Pulmonary artery endothelial cell (primary cell): ENCODE results near the gene C1QTNF12. TPM values are rescaled to one million over a fixed set of nuclear protein-coding genes. Genes with fewer than 3 reads are reported as not detected.

Experiments
- DNase-seq: peaks from one replicate; pipeline ENCODE4 v3.0.0-alpha.2; 2011; ENCODE audit warnings: low read depth, low spot score
- total RNA-seq: library from RNA; depleted of rRNA; stranded (reverse); fragments of >200 nt; gene quantifications from 2 replicates; pipeline ENCODE4 v1.2.3, GENCODE V29; 2014

C1QTNF12 gene
- total RNA-seq, 1 donor from 2014 or later, result 0.33 TPM

DNA sequence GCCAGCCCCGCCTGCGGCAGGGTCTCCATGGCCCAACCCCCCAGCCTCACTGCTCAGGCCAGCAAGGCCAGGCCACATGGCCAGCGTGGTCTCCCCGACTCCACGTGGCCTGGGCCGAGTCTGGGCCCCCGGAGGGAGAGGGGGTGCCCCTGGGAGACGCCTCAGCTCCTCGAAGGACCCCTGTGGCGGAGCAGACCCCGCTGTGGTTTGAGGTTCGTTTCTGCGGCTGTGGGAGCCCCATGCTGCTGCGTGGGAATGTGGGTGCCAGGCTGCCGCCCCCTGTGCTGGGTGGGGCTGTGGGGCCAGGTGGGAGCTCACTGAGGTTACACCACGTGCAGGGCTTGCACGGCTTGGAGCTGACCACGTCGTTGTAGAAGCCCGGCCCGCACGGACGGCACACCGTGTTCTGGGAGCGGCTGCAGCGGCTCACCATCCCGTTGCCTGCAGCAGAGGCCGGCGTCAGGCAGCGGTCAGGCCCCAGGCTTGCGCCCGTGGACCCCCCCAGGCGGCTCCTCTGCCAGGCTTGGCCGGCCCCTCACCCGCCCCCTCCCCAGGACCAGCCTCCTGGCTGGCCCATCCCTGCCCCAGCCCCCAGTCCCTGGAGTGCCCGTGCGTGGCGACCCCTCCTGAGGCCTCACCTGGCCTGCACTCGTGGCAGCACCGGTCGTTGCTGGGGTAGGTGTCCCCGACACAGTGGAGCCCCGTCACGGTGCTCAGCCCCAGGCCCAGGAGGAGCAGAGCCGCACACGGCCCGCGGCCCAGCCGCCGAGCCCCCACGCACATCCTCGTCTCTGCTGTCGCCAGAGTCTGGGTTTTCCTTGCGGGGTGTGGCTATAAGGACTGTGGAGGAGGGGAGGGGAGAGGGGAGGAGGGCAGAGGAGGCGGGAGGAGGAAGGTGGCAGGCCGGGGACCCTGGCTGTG lies 32.9 kb downstream of the C1QTNF12 start, which contains the start of gene TNFRSF4:
TSS of gene TNFRSF4 (minus strand) at position 809 of the 921 bp plus-strand sequence. CDS start at position 783, 26 bp downstream.
- no peak for DNase-seq

DNA sequence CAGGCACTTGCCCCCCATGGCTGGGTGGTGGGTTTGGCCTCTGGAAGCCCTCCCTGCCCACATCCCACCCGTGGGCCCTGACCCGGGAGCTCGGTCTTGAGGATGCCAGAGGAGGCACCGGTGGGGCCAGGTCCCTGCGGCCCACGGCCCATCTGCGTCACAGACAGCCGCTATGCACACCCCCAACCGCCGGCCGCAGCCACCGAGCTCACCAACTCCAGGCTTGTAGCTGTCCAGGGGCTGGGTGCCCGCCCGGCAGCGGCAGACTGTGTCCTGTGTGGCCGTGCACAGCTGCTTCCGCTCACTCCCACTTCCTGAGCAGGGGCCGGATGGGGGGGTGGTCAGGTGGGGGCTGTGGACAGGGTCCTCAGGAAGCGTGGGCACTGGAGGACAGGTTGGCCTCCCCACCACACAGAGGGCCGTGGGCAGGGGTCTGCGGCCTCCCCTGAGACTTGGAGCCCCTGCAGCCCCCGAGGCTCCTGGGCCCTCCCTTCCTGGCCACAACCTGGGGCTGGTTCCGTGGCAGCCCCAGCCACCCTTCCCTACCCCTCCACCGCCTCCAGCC lies 33.7 kb downstream of the C1QTNF12 start:
- DNase-seq, result no peak

DNA sequence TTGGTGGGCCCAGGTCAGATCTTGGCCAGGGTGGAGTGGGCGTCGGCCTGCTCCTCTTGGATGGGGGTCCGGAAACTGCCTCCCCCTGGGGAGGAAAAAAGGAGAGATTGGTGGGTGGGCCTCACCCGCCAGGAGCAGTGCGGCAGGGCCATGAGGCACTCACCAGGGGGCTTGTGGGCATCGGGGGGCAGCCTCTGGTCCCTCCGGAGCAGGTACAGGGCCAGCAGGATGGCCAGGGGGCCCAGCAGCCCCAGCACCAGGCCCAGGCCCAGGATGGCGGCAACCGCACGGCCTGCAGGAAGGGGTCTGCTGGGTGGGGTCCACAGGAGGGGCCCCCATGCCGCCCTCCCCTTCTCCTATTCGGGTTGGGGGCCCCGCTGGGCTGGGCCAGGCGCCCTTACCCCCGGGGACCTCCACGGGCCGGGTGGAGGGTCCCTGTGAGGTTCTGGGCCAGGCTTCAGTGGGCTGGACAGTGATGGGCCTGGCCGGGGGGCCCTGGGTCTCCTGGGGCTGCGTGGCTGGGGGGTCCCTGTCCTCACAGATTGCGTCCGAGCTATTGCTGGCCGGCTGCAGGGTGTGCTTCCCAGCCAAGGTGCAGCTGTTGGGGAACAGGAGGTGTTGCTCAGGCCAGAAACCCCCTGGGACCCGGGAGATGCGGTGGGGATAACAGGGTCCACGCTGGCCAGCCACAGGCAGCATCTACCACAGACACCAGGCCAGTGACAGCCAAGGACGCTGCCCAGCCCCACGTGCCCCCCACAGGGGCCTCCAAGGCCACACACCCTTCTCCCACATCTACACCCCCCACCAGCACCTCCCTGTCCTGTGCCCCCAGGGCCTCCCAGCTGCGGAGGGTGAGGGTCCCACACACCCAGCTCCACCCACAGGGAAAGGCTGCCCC lies 34.7 kb downstream of the C1QTNF12 start:
- no peak for DNase-seq

DNA sequence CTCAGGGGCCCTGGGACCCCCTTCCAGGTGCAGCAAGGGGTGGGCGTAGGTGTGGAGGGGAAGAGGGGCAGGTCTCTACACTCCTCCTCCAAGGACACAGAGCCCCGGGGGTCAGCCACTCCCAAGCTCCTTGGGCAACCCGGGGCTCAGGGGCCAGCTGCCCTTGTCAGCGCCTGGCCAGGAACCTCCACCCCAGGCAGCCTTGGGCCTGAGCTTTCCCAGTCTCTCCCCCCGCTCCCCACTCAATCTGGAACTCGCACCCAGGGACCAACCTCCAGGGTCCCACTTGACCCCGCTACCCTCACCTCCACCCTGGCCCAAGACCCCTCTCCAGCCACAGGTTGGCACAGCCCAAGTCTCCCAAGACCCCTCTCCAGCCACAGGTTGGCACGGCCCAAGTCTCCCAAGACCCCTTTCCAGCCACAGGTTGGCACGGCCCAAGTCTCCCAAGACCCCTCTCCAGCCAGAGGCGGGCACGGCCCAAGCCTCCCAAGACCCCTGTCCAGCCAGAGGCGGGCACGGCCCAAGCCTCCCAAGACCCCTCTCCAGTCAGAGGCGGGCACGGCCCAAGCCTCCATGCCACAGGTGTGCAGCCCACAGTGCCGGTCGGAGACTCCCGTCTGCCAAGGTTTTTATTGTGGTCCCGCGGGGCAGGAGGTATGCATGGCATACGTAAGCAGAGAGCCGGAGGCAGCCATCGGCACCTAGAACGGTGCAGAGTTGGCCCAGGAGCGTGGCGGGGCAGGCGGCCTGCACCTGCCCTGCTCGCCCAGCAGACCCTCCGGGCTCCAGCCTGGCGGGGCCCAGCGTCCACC lies 35.6 kb downstream of the C1QTNF12 start:
- DNase-seq, result no peak

DNA sequence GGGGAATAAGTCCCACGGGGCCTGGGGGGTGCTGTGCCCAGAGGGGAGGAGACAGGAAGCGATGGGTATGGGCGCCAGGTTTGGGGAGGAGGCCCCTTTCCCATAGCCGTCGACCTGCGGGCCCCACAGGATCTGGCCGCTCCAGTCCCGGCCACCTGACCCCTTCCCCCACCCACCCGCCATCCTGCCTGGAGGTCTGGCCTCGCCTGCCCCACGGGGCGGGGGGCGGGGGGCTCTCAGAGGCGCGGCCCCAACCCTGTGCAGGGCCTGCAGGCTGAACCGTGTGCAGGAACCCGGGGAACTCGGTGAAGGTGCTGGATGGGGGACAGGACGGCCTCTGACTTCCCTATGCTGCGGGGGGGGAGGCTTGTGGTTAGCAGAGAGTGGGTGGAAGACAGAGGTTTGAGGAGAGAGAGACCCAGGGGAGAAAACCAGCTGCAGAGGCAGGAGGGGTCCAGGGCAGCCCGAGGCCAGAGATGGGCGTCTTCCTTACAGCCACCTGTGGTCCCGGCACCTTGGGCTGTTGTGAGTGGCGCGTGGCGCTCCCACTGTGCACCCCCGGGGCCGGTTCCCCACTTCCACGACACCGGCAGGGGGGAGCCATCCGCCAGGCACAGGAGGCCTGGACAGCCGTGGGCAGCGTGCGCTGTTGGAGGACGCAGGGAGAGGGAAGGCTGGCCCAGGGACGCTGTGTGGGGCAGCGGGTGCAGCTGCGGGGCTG lies 37.6 kb downstream of the C1QTNF12 start:
- no peak for DNase-seq

DNA sequence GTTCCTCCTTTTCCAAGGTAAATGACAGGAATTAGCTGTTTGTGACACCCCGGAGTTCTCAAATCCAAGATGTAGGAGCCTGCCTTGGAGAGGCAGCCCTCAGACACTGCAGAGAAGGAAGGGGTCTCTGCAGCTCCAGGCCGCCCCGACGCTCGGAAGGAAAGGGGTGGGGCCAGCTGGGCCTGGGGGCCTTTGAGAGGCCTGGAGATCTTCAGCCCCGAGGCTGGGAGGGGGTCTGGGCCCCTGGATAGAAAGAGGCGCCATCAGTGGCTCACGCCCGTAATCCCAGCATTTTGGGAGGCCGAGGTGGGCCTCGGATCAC lies 39.0 kb downstream of the C1QTNF12 start:
- DNase-seq, result no peak

DNA sequence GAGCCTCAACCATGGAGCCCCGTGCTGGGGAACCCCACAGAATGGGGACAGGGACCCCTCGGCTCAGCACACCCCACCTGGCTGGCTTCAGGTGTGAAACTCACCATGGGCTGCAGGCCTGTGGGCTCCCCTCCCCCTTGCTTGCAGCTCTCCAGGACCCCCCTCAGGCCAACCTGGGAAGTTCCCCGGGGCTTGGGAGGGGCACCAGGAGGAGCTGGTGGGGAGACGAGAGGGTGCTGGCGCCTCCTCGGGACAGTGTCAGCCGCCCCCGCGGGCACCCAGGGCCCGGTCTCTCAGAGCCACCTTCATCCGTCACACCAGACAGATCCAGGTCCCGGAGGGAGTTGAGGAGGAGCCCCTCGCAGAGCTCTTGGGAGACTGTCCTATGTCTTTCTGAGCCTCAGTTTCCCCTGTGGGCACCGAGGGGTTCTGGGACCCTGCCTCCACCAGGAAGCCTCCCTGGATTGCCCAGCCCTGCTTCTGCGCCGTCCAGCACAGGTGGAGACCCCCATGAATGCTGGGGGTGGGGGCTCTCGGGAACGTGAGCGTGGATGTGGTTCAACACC lies 39.5 kb downstream of the C1QTNF12 start:
- no peak for DNase-seq

DNA sequence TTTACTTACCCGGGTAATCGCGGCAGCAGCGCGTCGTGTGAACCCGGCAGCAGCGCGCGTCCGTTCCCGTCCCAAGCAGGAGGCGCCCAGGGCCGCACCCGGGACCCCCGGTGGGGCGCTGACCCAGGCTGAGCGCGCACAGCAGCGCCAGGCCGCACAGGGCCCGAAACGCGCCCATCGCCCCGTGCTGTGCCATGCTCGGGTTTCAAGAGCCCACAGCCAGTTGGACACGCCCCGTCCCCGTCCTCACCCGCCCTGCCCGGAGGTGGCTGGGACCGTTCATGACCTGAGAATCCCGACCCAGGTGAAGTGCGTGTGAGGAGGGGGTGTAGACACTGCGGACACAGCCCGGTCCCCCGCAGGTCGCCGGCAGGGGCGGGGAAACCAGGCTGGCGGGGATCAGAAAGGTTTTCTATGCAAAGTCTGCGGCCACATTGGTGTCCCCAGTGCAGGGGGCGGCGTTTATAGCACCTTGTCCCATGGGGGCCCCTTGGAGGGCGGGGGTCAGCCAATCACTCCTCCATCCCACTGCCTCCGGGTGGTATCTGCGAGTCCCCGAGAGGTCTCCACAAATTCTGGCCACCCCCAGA lies 40.1 kb downstream of the C1QTNF12 start, which contains the start of gene TNFRSF18:
TSS of gene TNFRSF18 (minus strand) at position 217 of the 590 bp plus-strand sequence. CDS start at position 196, 21 bp downstream.
- DNase-seq, result no peak

DNA sequence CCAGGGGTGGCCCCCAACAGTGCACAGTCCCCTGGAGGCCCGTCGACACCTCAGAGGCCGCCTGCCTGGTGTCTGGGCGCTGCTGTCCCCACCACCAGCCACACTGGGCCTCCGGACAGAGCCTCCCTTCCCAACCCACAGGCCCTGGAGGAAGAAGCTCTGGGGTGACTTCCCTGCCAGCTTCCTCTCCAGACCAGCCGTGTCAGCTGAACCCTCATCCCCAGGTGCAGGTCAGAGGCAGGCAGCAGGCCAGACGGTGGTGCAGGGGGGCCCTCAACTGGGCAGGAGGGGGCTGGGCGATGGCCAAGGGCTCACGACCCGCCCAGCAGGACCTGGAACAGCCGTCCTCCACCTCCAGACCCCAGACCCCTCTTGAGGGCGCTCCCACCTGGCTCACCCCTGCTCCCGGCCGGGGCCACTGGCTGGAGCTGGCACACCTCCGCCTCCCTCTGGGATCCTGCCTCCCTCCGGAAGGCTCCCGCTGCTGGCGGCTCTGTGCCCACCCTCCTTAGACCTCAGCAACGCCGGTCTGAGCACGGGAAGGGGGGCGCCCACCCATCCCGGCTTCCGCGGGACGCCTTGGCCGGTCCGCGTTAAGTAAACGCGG lies 40.6 kb downstream of the C1QTNF12 start:
- no peak for DNase-seq

DNA sequence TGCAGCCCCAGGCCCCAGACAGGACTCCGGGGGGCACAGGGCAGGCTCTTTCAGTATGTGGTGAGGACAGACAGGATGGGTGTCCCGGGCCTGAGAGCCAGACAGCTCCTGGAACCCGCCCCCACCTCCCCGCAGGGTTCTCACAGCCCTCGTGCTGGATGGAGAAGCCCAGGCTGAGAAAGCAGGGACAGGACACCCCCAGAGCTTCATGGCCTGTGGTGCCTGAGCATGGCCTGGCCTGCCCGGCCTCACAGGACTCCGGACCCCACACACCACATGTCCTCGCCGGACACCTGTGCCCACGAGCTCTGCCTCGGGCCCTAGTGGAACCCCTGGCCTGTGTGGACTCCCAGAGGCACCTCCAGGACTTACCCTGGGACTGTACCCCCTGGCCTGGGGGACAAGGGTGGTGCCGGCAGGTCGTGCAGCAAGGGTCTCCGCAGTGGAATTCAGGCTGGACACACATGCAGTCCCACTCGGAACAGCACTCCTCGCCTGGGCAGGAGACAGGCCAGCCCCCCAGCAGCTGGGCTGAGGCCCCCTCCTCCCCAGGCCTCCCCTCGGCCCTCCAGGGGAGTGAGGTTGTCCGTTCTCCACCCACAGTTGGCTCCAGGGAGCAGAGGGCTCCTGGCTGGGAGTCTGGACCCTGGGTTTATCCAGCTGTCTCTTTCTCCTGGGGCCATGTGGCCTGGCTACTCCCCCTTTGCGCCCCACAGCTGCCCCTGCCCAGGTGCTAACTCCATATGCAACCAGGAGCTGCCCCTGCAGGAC lies 41.3 kb downstream of the C1QTNF12 start:
- DNase-seq, result no peak

DNA sequence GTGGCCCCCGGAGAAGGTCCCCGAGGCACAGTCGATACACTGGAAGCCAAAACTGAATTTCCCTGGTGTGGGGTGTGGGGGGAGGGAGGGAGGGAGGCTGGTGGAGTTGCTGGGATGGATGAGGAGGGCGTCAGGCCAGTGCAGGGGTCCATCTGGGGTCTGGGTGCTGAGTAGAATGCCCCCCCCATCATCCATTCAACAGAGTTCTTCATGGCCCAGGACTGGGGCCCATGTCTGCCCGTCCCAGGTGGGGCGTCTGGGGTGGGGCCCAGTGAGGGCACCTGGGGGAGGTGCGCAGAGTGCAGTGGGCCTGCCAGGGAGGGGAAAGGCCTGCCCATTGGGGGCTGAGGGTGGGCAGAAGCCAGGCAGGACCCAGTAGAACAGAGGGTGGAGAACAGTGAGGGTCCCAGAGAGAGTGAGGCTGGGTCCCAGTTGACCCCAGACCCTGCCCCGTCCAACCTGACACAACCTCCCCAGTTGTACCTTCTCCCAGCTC lies 42.0 kb downstream of the C1QTNF12 start:
- no peak for DNase-seq

DNA sequence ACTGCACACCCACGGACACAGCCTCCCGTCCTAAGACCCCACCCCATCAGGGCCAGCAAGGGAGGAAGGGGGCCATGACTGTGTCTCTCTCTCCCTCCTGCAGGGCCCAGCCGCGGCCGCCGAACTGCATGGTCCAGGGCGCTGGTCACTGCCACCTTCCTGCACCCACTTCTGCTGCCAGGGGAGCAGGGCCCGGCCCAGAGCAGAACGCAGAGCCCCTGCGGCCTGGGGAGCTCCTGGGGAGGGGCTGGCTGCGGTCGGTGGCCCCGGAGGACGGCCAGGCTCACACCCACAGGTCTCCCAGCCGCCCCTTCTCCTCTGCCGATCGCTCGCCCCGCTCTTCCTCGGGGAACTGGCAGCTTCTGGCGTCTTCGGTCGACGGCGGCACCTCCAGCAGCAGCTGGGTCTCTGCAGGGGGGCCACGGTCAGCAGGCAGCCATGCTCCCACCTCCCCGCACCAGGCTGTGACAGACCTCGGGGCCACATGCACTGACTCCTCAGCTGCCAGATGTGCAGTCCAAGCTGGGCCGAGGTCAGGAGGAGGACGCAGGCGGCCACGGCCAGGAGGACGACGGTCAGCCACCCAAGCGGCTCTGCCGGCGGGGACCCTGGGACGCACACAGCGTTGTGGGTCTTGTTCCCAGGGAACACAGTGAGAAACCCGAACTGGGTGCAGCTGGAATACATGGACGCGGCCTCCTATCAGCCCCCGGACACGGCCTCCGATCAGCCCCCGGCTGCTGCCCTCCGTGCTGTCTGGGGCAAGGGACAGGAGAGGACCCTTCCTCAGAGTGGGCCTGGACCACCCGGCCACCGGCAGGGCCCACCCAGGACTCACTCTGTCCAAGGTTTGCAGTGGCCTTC lies 42.7 kb downstream of the C1QTNF12 start:
- no peak for DNase-seq

DNA sequence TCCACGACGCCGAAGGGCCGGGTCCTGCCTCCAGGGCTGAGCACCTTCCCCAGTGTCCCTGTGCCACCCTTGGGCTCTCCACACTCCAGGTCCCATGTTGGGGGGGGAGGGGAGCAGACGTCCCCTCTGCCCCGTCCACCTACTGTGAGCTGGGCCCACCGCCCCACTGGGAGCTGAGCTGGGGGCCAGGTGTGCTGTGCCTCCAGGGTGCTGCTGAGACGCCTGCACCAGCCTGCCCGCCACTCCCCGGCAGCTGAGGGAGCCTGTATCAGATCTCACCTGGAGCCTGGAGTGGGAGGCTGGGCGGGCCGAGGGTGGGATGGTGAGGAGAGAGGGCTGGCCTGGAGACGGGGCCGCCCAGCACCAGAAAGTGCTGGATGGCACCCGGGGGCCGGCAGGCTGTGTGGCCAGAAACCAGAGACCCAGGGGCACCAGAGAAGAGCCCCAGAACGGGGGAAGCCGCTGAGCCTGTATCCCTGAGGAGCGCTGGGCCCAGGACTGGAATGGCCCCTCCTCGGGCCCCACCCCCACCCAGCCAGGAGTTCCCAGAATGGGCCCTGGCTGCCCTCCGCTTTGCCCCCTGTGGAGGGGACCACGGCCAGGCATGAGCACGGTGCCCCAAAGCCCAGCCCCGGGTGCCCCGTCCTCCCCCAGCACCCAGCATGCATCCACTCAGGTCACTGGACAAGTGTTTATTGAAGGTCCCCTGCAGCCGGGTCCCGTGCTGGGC lies 43.5 kb downstream of the C1QTNF12 start:
- no peak for DNase-seq

DNA sequence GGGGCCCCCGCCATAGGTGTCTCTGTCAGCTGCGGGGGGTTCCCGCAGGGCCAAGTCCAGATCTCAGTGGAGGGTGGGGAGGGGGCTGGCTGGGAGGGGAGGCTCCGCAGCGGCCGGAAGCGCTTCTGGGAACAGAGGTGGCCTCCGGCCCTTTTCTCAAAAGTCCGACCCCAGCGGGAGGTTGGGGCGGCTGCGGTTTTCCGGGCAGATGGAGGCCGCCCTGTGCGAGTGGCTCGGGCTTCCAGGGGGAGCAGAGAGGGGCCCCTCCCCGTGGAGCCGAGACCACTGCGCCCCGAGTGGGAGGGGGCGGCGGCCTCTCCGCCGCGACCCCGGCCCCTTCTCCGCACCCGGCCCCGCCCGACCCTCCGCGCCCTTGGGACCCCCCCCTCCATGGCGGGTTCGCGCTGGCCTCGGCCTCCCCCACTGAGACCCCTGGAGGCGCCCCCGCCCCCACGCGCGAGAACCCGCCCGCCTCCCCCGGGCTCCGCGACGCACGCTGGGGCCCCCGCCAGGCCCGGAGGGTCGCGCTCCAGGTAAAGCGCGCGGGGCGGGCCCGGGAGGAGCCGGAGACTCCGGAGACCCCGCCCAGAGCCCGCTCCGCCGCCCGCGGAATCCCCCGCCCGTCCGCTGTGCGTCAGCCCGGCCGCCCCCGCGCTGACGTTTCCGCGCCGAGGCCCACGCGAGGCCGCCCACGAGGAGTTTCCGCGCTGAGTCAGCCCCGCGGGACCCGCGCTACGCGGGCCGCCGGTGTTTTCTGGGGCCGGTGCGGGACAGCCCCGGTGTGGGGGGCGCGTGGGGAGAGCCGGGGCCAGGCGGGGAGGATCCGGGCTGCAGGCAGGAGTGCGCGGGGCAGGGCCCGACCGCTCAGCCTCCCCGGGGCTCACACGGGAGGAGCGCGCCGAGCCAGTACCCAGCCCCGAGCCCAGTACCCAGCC lies 45.4 kb downstream of the C1QTNF12 start:
- DNase-seq, result no peak
